ENCODE measurements around the gene ANKS1A.
A peak's percentile ranks its signal among the peaks of the same experiment; 100 is the strongest.
"Not testable (repeated sequence)": the region's sequence is repeated elsewhere in the genome, so short reads cannot be mapped to it uniquely, and the experiment has no call there.

Gene ANKS1A

DNA sequence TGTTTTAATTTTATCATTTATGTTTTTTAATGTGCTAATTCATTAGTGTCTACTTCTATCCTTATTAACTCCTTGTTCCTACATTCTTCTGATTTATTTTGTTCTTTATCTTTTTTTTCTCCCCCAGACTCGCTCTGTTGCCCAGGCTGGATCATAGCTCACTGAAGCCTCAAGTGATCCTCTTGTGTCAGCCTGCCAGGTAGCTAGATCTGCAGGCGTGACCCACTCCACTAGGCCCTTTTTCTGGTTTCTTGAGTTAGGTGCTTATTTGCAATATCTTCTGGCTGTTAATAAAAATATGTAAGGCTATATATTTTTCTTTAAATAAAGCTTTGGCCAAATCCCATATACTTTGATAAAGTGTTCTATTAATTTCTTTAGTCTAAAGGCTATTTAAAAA is 4.1 kb upstream of the ANKS1A start:
- DNase-seq, result no peak

DNA sequence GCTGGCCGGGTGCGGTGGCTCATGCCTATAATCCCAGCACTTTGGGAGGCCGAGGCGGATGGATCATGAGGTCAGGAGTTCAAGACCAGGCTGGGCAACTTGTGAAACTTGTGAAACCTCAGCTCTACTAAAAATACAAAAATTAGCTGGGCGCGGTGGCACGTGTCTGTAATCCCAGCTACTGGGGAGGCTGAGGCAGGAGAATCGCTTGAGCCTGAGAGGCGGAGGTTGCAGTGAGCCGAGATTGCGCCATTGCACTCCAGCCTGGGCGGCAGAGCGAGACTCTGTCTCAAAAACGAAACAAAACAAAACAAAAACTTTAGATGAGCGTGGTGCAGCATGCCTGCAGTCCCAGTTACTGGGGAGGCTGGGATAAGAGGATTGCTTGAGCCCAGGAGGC is 3.2 kb upstream of the ANKS1A start:
- DNase-seq, result not testable (repeated sequence)

DNA sequence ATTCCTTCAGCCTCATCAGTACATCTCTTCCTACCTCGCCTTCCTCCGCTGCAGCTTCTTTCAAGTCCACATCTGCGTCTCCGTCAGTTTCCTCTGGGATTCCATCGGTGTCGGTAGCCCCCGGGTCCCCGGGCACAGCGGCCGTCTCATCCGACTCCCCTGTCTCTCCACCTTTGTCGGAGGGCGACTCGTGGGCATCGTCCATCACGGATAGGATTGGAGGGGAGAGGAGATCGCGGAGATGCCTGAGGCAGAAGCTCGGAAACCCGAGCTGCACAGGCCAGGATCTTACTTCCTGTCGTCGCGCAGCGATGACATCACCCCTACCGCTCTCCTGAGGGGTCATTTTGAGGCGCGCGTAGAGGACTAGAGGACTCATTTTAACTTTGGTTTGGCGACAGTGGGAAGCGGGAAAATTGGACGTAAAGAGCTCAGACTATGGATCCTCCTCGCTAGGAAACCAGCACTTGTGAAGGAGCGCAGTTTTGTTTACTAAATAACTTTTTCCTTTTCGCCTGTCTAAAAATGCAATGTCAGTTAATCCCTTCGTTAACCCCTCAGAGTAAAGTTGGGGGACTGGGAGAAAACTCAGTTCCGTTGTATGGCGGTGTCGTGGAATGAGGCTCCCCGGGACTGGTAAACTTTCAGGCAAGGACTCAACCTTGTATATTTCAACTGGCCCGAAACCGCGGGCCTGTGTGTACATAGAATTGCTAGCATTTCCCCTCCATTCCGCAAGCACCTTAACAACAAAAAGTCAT is 1.1 kb upstream of the ANKS1A start, which contains the start of gene TAF11:
Gene TAF11 (minus strand): TSS at position 290 of the 761 bp plus-strand sequence. CDS start 85 bp downstream, at position 205.
- DNase-seq, result peak; percentile 78

- DNase-seq, result no peak
Observed at GRCh38 chr6:34888514-34888856, 570 bp upstream of the ANKS1A start.

- DNase-seq, result no peak
Observed at GRCh38 chr6:34890533-34890925, 1.5 kb downstream of the ANKS1A start.

DNA sequence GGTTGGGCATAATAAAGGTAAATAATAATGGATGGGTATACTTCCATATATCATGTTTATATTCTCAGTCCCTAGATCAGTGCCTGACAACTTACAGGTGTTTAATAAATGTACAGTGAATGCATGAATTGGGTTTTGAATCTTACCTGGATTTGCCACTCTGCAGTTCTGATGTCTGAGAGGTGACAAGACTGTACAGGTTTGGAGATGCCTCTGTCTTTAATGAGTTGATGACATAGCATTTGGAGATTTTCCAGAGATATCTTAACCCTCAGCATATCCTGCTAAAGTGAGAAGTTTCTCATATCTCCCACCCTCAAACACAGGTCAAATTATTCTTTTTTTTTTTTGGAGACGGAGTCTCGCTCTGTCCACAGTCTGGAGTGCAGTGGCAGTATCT is 2.2 kb downstream of the ANKS1A start:
- no peak for DNase-seq

DNA sequence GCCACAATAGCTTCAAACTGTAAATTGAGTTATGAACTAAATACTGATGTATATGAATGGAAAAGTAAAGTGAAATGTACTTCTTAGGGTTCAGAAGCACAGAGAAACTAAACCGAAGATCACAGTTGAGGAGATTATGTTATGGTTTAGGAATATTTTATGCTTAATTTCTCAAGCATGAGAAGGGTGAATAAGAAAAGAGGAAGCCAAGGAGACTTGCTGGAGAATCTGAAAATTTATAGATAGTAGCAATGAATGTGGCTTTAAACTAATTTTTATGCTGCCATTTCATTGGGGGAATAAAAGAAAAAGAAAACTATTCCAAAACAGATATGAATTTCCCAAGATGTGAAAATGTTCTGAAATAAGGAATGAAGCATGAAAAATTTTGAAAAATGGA is 5.6 kb downstream of the ANKS1A start:
- no peak for DNase-seq

- DNase-seq, result no peak
Observed at GRCh38 chr6:34897130-34897529, 8.1 kb downstream of the ANKS1A start.

GRCh38 chr6:34897716-34898115 is 8.7 kb downstream of the ANKS1A start:
- no peak for DNase-seq

- DNase-seq, result not testable (repeated sequence)
Observed at GRCh38 chr6:34899748-34900147, 10.7 kb downstream of the ANKS1A start.

- DNase-seq, result no peak
Observed at GRCh38 chr6:34900321-34901031, 11.4 kb downstream of the ANKS1A start.

DNA sequence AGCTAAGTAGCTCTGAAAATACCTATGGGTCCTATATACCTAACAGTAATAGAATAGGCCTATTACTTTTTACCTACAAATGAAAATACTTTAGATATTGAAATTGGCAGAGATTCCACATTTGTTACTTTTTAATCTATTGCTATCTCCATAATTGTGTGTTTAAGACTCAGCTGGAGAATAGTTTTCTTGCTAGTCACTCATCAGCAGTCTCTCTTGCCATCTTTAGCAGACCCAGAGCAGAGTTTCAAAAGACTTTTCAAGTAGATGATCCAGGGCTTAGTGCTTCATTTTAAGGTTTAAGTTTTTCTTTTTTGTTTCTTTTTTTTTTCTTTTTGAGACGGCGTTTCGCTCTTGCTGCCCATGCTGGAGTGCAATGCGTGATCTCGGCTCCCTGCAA is 12.9 kb downstream of the ANKS1A start:
- no peak for DNase-seq

- no peak for DNase-seq
Observed at GRCh38 chr6:34904990-34905613, 16.0 kb downstream of the ANKS1A start.

- no peak for DNase-seq
Observed at GRCh38 chr6:34906826-34907225, 17.8 kb downstream of the ANKS1A start.

DNA sequence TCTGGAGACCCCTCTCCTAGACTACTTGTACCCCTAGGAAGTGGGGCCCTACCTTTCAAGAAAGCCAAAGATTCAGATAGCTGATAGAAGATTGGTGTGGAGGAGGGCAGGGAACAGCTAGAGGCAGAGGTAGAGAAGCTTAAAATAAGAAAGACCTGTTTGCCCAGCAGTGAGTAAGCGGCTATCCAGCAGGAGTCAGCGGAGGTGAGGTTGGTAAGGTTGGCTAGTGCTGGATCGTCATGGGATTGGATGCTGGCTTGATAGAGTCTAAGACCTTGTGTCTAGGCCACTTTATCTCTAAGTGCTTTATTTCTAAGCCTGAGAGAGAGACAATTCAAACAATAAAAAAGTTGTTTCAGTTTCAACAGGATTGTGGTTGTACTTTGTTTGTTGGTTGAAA is 19.1 kb downstream of the ANKS1A start:
- DNase-seq, result no peak

DNA sequence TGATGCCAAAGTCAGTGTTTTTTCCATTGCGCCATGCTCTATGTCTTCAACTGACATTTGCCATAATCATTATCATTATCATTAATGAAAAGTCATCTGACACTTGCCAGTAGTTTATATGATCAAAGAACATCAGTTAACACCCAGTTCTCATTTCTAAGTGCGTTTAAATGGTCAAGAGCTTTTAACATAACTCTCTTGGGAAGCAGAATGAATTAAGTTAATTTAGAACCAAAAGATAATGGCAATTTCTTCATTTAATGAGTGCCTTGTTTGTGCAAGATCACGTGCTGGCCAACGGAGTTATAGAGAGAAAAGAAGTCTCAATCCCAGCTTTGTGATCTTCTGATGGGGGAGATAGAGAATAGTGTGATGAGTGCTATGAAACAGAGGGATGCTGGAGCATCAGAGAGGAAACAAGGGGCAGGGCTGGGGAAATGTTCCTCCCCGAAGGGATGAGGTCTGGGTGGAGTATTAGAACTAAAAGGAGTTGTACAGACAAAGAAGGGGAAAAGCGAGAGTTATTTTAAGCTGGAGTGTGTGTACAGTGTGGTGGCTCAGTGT is 20.3 kb downstream of the ANKS1A start:
- DNase-seq, result no peak

GRCh38 chr6:34911822-34912221 is 22.8 kb downstream of the ANKS1A start:
- no peak for DNase-seq

DNA sequence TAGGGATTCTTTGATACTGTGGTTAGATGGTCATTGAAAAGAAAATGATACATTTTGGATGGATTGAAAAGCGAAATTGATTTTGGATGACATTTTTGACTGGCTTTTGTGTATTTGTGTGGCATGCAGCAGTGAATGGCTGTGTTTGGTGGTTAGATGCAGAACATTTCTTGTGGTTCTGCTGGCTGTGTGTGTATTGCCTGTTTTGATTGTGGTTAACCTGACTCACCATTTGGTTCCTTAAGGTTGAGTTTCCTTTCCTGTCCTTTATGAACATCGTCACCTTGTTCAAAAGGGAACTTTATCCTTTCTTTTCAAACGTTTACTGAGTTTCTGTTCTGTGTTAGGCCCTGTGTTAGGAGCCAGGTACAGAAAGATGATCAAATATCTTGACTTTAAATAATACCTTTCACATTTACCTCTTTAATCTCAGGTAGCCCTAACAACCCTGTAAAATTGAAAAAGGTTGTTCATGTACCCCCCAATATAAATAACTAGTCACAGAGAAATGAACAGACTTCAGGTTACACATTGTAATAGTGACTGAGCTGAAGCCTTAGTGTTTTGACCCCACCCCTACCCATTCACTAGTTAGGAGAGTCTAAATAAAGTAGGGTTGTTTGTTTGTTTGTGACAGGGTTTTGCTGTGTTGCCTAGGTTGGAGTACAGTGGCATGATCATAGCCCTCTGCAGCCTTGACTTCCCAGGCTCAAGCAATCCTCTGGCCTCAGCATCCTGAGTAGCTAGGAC is 23.8 kb downstream of the ANKS1A start:
- no peak for DNase-seq

GRCh38 chr6:34914358-34914757 is 25.3 kb downstream of the ANKS1A start:
- DNase-seq, result no peak

- no peak for DNase-seq
Observed at GRCh38 chr6:34916348-34916967, 27.4 kb downstream of the ANKS1A start.

GRCh38 chr6:34917626-34918285 is 28.7 kb downstream of the ANKS1A start:
- no peak for DNase-seq

DNA sequence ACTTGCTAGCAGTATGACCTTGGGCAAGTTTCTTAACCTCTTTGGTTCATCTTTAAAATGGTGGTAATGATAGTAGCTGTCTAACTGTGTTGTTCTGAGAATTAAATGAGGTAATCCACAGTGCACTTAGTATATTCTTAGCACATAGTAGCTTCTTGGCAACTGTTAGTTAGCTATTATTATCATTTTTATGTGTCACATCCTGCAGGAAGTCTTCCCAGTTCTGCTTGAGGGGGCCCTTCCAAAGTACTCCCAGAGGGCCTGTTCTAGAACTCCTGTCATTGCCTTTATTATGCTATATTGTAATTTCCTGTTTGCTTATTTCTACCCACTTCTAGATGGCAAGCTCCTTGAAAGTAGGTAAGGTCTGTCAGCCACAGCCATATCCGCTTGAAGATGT is 30.6 kb downstream of the ANKS1A start:
- no peak for DNase-seq

All from NCI-H2107 (cell line).